Panc1 (cell line): ENCODE measurements around the gene ASCC2. TPM values are rescaled to one million over a fixed set of nuclear protein-coding genes. Genes with fewer than 3 reads are reported as not detected.

Experiments
- ATAC-seq: fragments of 200-7000 bp; cut with Tn5 transposase; 2 replicates; pipeline ENCODE4 v1.9.1; 2020; ENCODE audit warnings: mild to moderate bottlenecking, moderate library complexity
- BruUV-seq: library from RNA; stranded (reverse); fragments of 400-500 nt; replicated peaks from 2 replicates; lab custom pipeline; 2021; lab: Mats Ljungman, UMichigan
- CTCF ChIA-PET: fragments of 300-600 bp; sonication (Branson Sonifier 250); formaldehyde crosslinking; loops from one replicate; lab custom pipeline; 2022; ENCODE audit warnings: antibody characterized with exemption; lab: Charles Lee
- POLR2A ChIA-PET: fragments of 300-600 bp; sonication (Branson Sonifier 250); formaldehyde crosslinking; loops from one replicate; lab custom pipeline; 2022; ENCODE audit warnings: antibody characterized with exemption; lab: Charles Lee
- DNase-seq: peaks from one replicate; pipeline ENCODE4 v3.0.0-alpha.2; 2010; ENCODE audit warnings: low read depth, low spot score
- H3K27ac ChIP-seq: 2 replicates; pipeline ENCODE4 v1.5.1; 2011; ENCODE audit warnings: mild to moderate bottlenecking, low read length, inconsistent platforms
- H3K27me3 ChIP-seq: fragments of 200-500 bp; sonication (Bioruptor generic); 2 replicates; pipeline ENCODE4 v1.6.0; 2014; ENCODE audit warnings: low read length, inconsistent platforms; ENCODE audit not compliant: control insufficient read depth, insufficient read depth
- H3K36me3 ChIP-seq: fragments of 200-500 bp; sonication (Bioruptor generic); 2 replicates; pipeline ENCODE4 v1.5.1; 2014; ENCODE audit warnings: inconsistent platforms, mild to moderate bottlenecking, low read length, moderate library complexity; ENCODE audit not compliant: control insufficient read depth, insufficient read depth
- H3K4me1 ChIP-seq: 2 replicates; pipeline ENCODE4 v1.5.1; 2011; ENCODE audit warnings: inconsistent platforms, mild to moderate bottlenecking, low read length, moderate library complexity; ENCODE audit not compliant: control insufficient read depth, insufficient read depth
- H3K4me3 ChIP-seq, 2 experiments: 2 replicates each; pipeline ENCODE4 v1.5.1; 2011 to 2012; ENCODE audit warnings: low read depth in 2 of 2, low read length in 2 of 2, mild to moderate bottlenecking in 2 of 2, inconsistent platforms in 1 of 2, moderate library complexity in 1 of 2
- H3K9me3 ChIP-seq: fragments of 200-500 bp; sonication (Bioruptor generic); 2 replicates; pipeline ENCODE4 v1.5.1; 2014; ENCODE audit warnings: low read depth, mild to moderate bottlenecking, inconsistent platforms, low read length, moderate library complexity; ENCODE audit not compliant: control insufficient read depth, insufficient read depth
- CTCF ChIP-seq: fragments of 450-650 bp; IDR thresholded peaks from 2 replicates; pipeline ENCODE4 v1.5.1; 2017; ENCODE audit warnings: mild to moderate bottlenecking
- POLR2AphosphoS5 ChIP-seq: IDR thresholded peaks from 2 replicates; pipeline ENCODE4 v1.6.1; 2012; ENCODE audit warnings: mild to moderate bottlenecking, low read depth, low read length, moderate library complexity
- REST ChIP-seq, 2 experiments: IDR thresholded peaks; 2 replicates each; pipeline ENCODE4 v1.6.1; 2011 to 2012; ENCODE audit warnings: low read depth in 2 of 2, control low read depth in 1 of 2, low read length in 1 of 2, mild to moderate bottlenecking in 1 of 2, moderate library complexity in 1 of 2; ENCODE audit not compliant: insufficient read depth in 1 of 2
- SIN3A ChIP-seq: IDR thresholded peaks from 2 replicates; pipeline ENCODE4 v1.6.1; 2012; ENCODE audit warnings: low read depth, mild to moderate bottlenecking, low read length, moderate library complexity, borderline replicate concordance; ENCODE audit not compliant: insufficient read depth
- TCF7L2 ChIP-seq: IDR thresholded peaks from 2 replicates; pipeline ENCODE4 v1.6.1; 2011; ENCODE audit warnings: mild to moderate bottlenecking, low read depth, low read length, inconsistent platforms
- in situ Hi-C: cut with HindIII; loops from 2 replicates; pipeline ENCODE4 v1.10.0; 2016; ENCODE audit warnings: low sequenced_read_pairs, low pct_unique_long_range_greater_than_20kb
- intact Hi-C: fragments of 100-400 bp; cut with micrococcal nuclease; formaldehyde crosslinking; loops from one replicate; pipeline ENCODE4 v1.10.0; 2022; ENCODE audit not compliant: unreplicated experiment
- total RNA-seq: library from RNA; stranded (reverse); gene quantifications from one replicate; pipeline ENCODE4 v1.2.1, GENCODE V29; 2021; ENCODE audit not compliant: unreplicated experiment

ASCC2 gene
- total RNA-seq, 1 experiment from 2014 or later: 52.0 TPM

- in situ Hi-C loops: no loop called here
- no peaks in the 10 kb centered on the region for H3K36me3 ChIP-seq
- ChIA-PET CTCF (no interaction called here), POLR2A (interaction anchor here (0.9 kb wide), 1 partner anchor 10 kb away, joined by 4 read pairs; no protein-coding TSS in a partner anchor)
- H3K4me1 ChIP-seq: no peaks in the 10 kb centered on the region
- TF ChIP-seq SIN3A: no peak
- no peak for TF ChIP-seq CTCF
- TF ChIP-seq REST (IDR thresholded peaks at IDR 0.05; ENCODE audit: insufficient read depth in 1 of 2, low read depth in 2 of 2, low read length in 1 of 2): no peak
- no peak for TF ChIP-seq TCF7L2
- H3K9me3 ChIP-seq: no peaks in the 10 kb centered on the region
- intact Hi-C loops: no loop called here
- H3K4me3 ChIP-seq: no peak overlapping the region
- DNase-seq (no peak), ATAC-seq (no peak)
- H3K27me3 ChIP-seq: no peaks in the 10 kb centered on the region
- no TSS peak for BruUV-seq
- no peak overlapping the region for H3K27ac ChIP-seq
These were observed 41.7 kb upstream of the ASCC2 start for GRCh38 chr22:29879753-29880152.

GRCh38 chr22:29877620-29878019 is 39.5 kb upstream of the ASCC2 start:
- Histone ChIP-seq H3K9me3 (no peaks in the 10 kb centered on the region), H3K36me3 (no peaks in the 10 kb centered on the region), H3K27ac (no peak overlapping the region), H3K4me1 (no peaks in the 10 kb centered on the region), H3K27me3 (no peaks in the 10 kb centered on the region), H3K4me3 (no peak overlapping the region)
- no peak for ATAC-seq
- intact Hi-C loops: no loop called here
- DNase-seq: no peak
- POLR2A ChIA-PET: no interaction called here
- CTCF ChIA-PET: no interaction called here
- in situ Hi-C loops: no loop called here
- BruUV-seq: no TSS peak
- TF ChIP-seq POLR2AphosphoS5: no peak
- no peak for TF ChIP-seq CTCF
- no peak for TF ChIP-seq REST (IDR thresholded peaks at IDR 0.05; ENCODE audit: insufficient read depth in 1 of 2, low read depth in 2 of 2, low read length in 1 of 2)
- TF ChIP-seq SIN3A: no peak
- TF ChIP-seq TCF7L2: no peak
